ENCODE results near the gene KREMEN2. TPM values are rescaled to one million over a fixed set of nuclear protein-coding genes. Genes with fewer than 3 reads are reported as not detected.

The KREMEN2 gene
- total and polyA plus RNA-seq, 9 donors, result 0.18 to 0.57 (median 0.23) TPM; not detected in 5

GRCh38 chr16:3012828-3013420, 48.8 kb downstream of the KREMEN2 start, which contains the start of gene CLDN9:
CLDN9 (plus strand) TSS chr16:3012923; CDS start chr16:3013363, 440 bp downstream.
- no peaks in the 10 kb centered on the region for H3K9me3 ChIP-seq
- no peaks in the 10 kb centered on the region for H3K4me1 ChIP-seq (ENCODE audit: insufficient read depth)
- H3K36me3 ChIP-seq, result no peaks in the 10 kb centered on the region
- intact Hi-C loops (cut with DNase I), result no loop called here
- H3K27me3 ChIP-seq, result no peaks in the 10 kb centered on the region
- no peak for DNase-seq
- no peak for TF ChIP-seq EP300 (IDR thresholded peaks at IDR 0.05)
- no peak for TF ChIP-seq CTCF (IDR thresholded peaks at IDR 0.05)
- no peak within 1 kb of the TSS for H3K27ac ChIP-seq
- WGBS, 3 donors, result 39 to 45% (median 42%) methylated on average over 10 to 27 of the region's 27 CpGs
- no peak within 1 kb of the TSS for H3K4me3 ChIP-seq

- H3K4me3 ChIP-seq, result no peak overlapping the region
- H3K4me1 ChIP-seq (ENCODE audit: insufficient read depth), result no peaks in the 10 kb centered on the region
- DNase-seq, result no peak
- no peak overlapping the region for H3K27ac ChIP-seq
- H3K36me3 ChIP-seq, result no peaks in the 10 kb centered on the region
- 42 to 43% (median 42%) methylated on average over 19 to 27 of the region's 27 CpGs for WGBS, 3 donors
- no peak for TF ChIP-seq POLR2A (IDR thresholded peaks at IDR 0.05)
- TF ChIP-seq CTCF (IDR thresholded peaks at IDR 0.05), result no peak
- TF ChIP-seq EP300 (IDR thresholded peaks at IDR 0.05), result no peak
- no peaks in the 10 kb centered on the region for H3K27me3 ChIP-seq
- intact Hi-C loops (cut with DNase I), result no loop called here
- no peaks in the 10 kb centered on the region for H3K9me3 ChIP-seq
Observed at GRCh38 chr16:3013491-3013951, 49.4 kb downstream of the KREMEN2 start.

GRCh38 chr16:3013998-3014690, 50.1 kb downstream of the KREMEN2 start:
- intact Hi-C loops (cut with DNase I), result no loop called here
- no peak for DNase-seq
- 44 to 55% (median 48%) methylated on average over 9 to 12 of the region's 12 CpGs for WGBS, 3 donors

DNA sequence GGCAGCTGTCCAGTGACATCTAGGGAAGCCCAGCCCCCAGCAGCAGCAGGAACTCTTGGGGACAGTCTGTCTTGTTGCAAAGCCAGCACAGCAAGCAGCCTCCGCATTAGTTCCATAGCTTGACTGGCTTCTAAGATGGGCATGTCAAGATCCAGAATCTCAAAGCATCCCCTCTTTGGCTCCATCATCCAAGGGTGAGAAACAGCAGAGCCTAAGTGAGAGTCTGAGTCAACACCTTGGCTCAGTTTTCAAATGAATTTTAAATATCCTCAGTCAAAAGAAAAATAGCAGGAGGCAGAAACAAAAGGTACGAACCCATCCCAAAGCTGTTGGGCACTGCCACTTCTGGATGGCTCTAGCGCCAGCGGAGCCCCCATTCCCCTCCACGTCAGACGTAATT, 50.9 kb downstream of the KREMEN2 start:
- 86 to 89% (median 86%) methylated on average over 6 of the region's 6 CpGs for WGBS, 3 donors
- H3K9me3 ChIP-seq, result no peaks in the 10 kb centered on the region
- no peaks in the 10 kb centered on the region for H3K27me3 ChIP-seq
- H3K4me3 ChIP-seq, result no peak overlapping the region
- DNase-seq, result no peak
- H3K36me3 ChIP-seq, result no peaks in the 10 kb centered on the region
- peaks cover 1% of the 10 kb centered on the region for H3K4me1 ChIP-seq (ENCODE audit: insufficient read depth)
- TF ChIP-seq CTCF (IDR thresholded peaks at IDR 0.05) (no peak), POLR2A (IDR thresholded peaks at IDR 0.05) (no peak), EP300 (IDR thresholded peaks at IDR 0.05) (no peak)
- H3K27ac ChIP-seq, result no peak overlapping the region
- intact Hi-C loops (cut with DNase I), result no loop called here

More at GRCh38 chr16:3013998-3014690, 50.1 kb downstream of the KREMEN2 start:
- TF ChIP-seq CTCF (IDR thresholded peaks at IDR 0.05) (no peak), EP300 (IDR thresholded peaks at IDR 0.05) (no peak), POLR2A (IDR thresholded peaks at IDR 0.05) (no peak)
- Histone ChIP-seq H3K4me1 (ENCODE audit: insufficient read depth) (no peaks in the 10 kb centered on the region), H3K27ac (no peak overlapping the region), H3K27me3 (no peaks in the 10 kb centered on the region), H3K36me3 (no peaks in the 10 kb centered on the region), H3K4me3 (no peak overlapping the region), H3K9me3 (no peaks in the 10 kb centered on the region)

Measured in ovary (tissue), 9 donors.